Cerebellar nuclear complex (tissue), 1 donor: ENCODE results near the gene LAMA4.

Experiments used
- DNase-seq, 2 experiments: peaks; one replicate each; lab custom pipeline; 2025; lab: John Stamatoyannopoulos, UW

Gene LAMA4

DNA sequence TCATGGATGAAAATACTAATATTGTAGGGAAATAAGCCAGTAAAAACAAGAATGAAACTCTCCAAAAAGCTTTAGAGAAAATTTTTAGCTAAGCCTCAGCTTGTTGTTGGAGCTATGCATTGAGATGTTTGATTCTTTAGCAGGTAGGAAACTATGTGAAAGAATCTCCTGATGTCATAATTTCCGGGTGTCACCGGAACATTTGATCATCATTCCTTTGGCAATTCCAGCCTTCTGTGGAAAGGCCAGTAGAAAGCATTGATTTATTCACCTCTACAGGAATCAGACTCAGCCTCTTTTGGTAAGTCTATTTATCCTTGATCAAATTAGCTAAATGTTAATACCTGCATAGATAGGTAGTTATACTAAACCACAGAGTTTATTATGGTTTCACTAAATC lies 157.5 kb downstream of the LAMA4 start:
- no peak for DNase-seq

DNA sequence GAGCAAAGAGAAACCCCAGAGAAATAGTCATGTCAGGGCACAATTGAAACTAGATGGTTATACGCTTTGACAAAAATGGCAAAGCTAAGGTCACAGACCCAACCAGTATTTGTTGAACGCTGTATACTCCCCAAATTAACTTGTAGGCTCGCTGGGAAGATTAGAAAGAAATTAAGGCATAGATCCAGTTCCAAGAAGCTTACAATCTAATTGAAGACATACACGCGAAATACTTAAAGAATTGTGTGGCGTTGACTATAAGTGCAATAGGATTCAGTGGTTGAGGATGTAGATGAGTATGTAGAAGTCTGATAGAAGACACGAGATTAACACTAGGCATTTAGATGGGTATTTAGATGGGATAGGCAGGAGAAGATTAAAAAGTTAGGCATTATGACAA lies 166.5 kb downstream of the LAMA4 start:
- DNase-seq, result no peak

DNA sequence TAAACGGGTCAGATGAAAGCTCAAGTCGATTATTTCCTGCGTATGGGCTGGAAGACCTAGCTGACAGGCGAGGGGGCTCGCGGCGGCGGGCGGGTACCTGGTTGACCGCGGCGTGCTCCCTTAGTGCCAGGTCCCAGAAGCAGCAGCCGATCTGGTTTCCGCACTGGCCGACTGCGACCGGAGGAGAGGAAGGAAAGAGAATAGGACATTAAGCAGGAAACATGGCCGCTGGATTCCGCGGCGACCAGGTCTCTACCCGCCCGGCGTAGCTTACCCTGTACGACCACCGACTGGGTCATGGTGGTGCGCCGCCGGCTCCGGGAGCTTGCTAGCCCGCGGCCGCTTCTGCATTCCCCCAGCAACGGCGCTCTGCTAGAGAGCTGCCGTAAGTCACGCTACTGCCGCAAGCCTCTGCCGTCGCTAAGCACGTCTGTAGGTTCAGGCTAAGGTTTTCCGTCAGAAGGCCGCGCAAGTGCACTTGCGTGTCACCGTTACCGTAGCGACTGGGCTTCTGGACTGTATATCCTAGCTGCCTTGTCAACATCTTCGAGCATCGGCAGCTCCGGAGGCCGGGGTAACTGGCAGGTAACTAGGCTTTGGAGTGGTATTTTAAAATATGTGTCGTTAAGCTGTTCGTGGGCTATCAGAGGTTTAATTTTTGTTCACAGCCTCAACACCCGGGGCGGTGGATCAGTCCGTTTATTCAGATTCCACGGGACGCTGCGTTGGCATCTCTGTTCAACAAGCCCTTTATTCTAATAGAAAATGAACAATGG lies 167.0 kb downstream of the LAMA4 start, which contains the start of the genes FAM229B and TUBE1:
Gene FAM229B, plus strand, starts transcription at position 456 of the 776 bp plus-strand sequence. CDS start 11,693 bp downstream, outside the sequence.
Gene TUBE1, minus strand, starts transcription at position 347 of the 776 bp plus-strand sequence. Its CDS starts 48 bp downstream, at position 299.
- DNase-seq, result peak; percentile 83 to 89

DNA sequence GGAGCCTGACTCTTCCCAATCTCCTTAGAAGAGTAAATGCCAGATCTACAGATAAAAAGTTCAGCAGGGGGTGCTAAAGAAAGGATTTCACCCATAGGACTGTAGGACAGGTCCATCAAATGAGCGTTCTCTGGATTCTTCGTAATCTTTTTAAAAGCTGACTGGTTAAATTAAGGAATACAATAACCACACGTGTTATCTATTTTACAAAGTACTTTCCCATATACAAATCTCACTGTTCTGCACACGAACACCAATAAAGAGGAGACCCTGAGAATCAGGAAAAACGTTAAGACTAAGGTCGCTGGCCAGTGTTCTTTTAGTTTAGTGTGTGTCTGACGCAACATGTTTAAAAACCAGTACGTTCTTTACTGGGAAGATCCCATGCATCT lies 167.6 kb downstream of the LAMA4 start:
- DNase-seq, result peak in 1 of 2 experiments; percentile 18

DNA sequence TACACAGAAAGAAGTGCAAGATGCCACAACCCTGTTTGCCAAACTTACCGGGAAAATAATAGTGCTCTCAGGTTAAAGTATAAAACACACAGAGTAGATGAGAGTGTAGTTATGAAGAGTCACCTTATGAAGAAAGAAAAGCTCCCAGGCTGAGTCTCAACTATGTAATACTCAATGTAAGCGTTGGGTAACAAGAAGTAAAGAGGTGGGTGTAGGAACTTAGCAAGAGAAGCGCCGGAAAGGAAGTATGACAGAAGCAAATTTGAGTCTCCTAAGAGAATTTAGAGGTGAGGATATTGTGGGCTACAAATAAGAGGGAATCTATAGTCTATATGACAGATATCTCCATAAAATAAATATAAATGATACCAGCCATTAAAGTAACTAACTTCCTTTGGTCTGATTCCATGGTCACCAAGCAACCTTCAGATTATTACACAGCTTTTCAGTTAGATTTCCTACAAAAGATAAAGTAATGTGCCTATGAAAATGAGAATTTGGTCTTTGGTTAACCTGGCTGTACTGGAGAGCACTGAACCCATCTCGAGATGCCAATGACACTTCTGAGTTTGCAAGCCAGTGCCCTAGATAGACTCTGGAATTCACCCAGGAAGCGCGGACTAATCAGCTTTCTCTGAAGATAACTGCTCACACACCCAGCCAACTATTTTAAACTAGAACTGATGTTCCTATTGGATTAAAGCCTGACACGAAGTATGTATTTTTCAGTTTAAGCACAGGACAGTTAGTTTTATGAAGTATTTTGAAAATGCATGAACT lies 168.9 kb downstream of the LAMA4 start:
- no peak for DNase-seq

DNA sequence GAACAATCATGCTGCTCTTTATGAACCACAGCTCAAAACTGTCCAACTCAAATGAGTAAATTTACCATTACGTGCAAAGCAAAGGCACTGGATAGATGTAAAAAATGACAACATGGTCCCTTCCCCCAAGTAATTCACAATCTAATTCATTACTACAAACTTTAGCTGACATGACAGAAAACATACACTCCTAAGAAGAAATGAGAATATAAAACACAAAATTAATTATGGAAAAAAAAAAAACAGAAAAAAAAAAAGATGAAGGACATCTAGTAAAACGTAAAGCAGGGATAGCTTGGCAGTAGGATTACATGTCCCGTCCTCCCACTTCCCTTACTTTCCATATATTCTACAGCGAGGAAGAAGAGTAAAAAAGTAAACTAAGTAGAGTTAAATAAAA lies 172.8 kb downstream of the LAMA4 start:
- no peak for DNase-seq

DNA sequence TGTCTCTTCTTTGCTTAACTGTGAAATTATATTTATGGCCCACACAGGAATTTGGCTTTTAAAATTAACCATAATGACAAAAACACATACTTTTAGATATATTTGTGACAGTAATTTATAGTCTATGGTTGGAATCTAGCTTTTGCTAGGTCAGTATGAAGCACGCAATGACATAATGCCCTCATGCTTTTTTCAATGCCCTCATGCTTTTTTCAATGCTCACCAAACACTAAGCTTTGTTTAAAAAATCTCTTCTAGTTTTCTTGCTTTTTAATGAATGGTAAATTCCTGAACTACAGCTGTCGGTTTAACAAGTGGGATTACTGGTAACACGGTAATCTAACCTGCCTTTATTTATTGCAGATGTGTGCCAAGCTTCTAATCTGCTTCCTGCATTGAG lies 187.8 kb downstream of the LAMA4 start:
- no peak for DNase-seq

DNA sequence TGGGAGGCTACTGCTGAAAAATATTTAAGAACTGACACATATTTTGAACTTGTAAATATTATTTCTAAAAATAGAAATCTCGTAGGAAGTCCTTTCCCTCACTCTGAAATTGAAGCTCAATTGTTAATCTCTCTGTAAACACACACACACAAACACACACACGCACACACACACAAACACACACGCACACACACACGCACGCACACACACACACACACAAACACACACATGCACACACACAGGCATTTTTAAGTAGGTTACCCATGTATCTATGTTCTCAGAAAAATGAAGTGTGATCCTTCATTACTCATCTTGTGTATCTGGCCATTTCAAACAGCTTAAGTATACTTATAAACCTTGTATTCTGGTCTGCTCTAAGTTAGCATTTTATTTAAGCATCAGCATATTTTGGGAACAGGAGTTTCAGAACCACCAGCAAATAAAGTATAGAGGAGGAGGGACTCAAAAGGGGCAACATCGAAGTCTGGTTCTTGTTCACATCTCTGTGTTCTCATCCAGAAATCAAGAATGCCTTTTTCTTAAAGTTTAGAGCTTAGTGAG lies 188.9 kb downstream of the LAMA4 start:
- DNase-seq, result no peak

DNA sequence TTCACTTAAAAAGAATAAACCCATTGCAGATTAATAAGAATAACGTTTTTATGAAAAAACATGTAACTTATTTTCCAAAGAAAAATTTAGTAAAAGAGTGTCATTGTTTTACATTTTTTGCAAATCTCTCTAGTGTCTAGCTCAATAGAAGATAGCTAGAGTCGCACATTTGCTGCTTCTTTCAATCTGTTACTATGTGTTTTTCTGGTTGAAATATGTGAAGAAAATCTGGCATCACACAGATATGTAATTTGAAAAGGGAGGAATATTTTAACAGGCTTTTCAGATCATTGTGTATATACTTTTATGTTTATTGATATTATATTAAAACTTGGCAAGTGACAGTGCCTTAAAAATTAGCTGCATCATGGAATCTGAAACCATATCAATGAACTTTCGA lies 191.4 kb downstream of the LAMA4 start:
- no peak for DNase-seq

DNA sequence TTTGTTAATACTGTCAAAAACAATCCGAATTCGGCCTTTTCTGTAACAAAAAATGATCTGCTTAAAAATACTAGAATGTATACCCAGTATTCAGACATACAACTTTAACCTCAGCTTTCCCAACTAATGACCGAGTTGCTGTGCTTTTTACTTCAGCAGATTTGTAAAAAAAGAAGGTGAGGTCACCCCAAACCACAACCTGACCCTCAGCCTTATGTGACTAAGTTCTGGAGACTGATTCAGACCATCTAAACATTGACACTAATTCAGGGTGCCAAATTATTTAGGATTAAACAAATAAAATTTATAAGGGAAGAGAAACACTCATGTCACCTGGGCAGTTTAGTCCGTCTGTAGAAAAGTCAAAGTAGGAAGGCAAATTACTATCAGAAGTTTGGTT lies 192.8 kb downstream of the LAMA4 start:
- no peak for DNase-seq
